Measurements from ENCODE around the gene SBK1.
"Not testable (repeated sequence)": the region's sequence is repeated elsewhere in the genome, so short reads cannot be mapped to it uniquely, and the experiment has no call there.

SBK1 gene

DNA sequence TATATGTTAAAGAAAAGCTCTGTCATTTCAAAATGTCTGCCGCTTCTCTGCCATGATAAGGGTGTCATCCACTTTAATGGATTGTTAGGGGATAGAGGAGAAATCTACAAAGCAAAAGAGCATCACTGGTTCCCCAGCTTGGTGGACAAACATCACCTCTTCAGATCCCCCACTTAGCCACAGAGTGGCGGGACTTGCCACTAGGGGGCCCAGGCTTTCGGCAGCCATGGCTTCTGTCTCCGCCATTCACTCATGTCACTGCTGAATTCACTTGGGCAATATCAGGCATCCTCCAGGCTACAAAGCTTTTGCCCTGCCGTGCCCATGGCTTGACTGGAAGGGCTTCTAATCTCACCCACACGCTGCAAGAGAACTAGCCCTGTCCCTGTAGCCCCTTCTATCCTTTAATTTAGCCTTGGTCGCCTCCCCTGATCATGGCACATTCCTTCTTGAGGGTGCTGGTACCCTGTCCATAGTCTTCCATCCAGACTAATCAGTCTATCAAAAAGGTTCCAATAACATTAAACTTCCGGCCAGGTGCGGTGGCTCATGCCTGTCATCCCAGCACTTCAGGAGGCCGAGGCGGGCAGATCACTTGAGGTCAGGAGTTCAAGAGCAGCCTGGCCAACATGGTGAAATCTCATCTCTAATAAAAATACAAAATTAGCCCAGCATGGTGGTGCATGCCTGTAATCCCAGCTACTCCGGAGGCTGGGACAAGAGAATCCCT is 34.7 kb downstream of the SBK1 start:
- no peaks in the 10 kb centered on the region for H3K9me3 ChIP-seq (ENCODE audit: low read length)
- H3K36me3 ChIP-seq (ENCODE audit: insufficient read depth, low read length) = no peaks in the 10 kb centered on the region
- H3K9ac ChIP-seq (ENCODE audit: low read length) = no peak overlapping the region
- H3K79me2 ChIP-seq (ENCODE audit: insufficient read depth, low read length) = no peaks in the 10 kb centered on the region
- H3K4me1 ChIP-seq (ENCODE audit: insufficient read depth, low read length, severe bottlenecking) = peaks cover 4% of the 10 kb centered on the region
- TF ChIP-seq, protein P1, sequence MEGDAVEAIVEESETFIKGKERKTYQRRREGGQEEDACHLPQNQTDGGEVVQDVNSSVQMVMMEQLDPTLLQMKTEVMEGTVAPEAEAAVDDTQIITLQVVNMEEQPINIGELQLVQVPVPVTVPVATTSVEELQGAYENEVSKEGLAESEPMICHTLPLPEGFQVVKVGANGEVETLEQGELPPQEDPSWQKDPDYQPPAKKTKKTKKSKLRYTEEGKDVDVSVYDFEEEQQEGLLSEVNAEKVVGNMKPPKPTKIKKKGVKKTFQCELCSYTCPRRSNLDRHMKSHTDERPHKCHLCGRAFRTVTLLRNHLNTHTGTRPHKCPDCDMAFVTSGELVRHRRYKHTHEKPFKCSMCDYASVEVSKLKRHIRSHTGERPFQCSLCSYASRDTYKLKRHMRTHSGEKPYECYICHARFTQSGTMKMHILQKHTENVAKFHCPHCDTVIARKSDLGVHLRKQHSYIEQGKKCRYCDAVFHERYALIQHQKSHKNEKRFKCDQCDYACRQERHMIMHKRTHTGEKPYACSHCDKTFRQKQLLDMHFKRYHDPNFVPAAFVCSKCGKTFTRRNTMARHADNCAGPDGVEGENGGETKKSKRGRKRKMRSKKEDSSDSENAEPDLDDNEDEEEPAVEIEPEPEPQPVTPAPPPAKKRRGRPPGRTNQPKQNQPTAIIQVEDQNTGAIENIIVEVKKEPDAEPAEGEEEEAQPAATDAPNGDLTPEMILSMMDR (IDR thresholded peaks at IDR 0.05; ENCODE audit: low read length) = peak; percentile 84
- TF ChIP-seq EZH2 (IDR thresholded peaks at IDR 0.05; ENCODE audit: borderline replicate concordance, low read length) = no peak
- no peak overlapping the region for H3K4me3 ChIP-seq (ENCODE audit: low read depth, low read length, poor library complexity, severe bottlenecking)
- H3K27me3 ChIP-seq (ENCODE audit: insufficient read depth, low read length) = no peaks in the 10 kb centered on the region
- H3K9me2 ChIP-seq (ENCODE audit: low read depth, low read length) = no peaks in the 10 kb centered on the region
- H3F3A ChIP-seq (ENCODE audit: insufficient read depth, low read length) = no peaks in the 10 kb centered on the region
- no peaks in the 10 kb centered on the region for H4K20me1 ChIP-seq (ENCODE audit: insufficient read depth, low read length)
- H3K27ac ChIP-seq (ENCODE audit: low read depth, low read length, poor library complexity, severe bottlenecking) = no peak overlapping the region
- no peak overlapping the region for H2AFZ ChIP-seq (ENCODE audit: low read length)
- H3K4me2 ChIP-seq (ENCODE audit: low read length) = no peak overlapping the region

DNA sequence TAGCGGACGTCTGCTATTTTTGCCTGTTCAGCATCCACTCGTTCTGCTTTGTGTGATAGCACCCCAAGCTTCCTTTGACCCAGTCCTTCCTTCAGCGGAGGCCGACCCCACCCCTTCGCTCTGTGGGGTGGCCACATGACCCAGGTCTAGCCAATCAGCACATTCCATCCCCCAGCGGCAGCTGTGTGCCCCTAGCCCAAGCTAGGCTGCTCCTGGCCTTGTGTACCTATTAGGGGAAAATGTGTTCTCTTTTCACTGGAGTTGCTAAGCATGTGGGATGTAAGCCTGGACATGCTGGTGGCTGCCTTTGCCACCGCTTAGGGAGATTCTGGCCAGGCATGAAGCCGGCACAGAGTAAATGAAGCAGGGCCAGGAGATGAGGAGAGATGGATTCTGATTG is 37.9 kb downstream of the SBK1 start:
- not testable (repeated sequence) for H3K9me3 ChIP-seq (ENCODE audit: low read length); H3K27me3 ChIP-seq (ENCODE audit: insufficient read depth, low read length); H3K36me3 ChIP-seq (ENCODE audit: insufficient read depth, low read length); H3K79me2 ChIP-seq (ENCODE audit: insufficient read depth, low read length); H3K4me3 ChIP-seq (ENCODE audit: low read depth, low read length, poor library complexity, severe bottlenecking); H3F3A ChIP-seq (ENCODE audit: insufficient read depth, low read length); H3K9me2 ChIP-seq (ENCODE audit: low read depth, low read length); H3K9ac ChIP-seq (ENCODE audit: low read length); H3K4me1 ChIP-seq (ENCODE audit: insufficient read depth, low read length, severe bottlenecking); H2AFZ ChIP-seq (ENCODE audit: low read length); H3K27ac ChIP-seq (ENCODE audit: low read depth, low read length, poor library complexity, severe bottlenecking); H4K20me1 ChIP-seq (ENCODE audit: insufficient read depth, low read length)
- peak overlapping the region; percentile 51 for H3K4me2 ChIP-seq (ENCODE audit: low read length)

- not testable (repeated sequence) for H3K4me2 ChIP-seq (ENCODE audit: low read length)
These were observed 38.7 kb downstream of the SBK1 start for GRCh38 chr16:28330981-28331380.

GRCh38 chr16:28332632-28333031 is 40.3 kb downstream of the SBK1 start:
- H3K9ac ChIP-seq (ENCODE audit: low read length); H2AFZ ChIP-seq (ENCODE audit: low read length); H3K27me3 ChIP-seq (ENCODE audit: insufficient read depth, low read length); H3K9me3 ChIP-seq (ENCODE audit: low read length); H3K4me1 ChIP-seq (ENCODE audit: insufficient read depth, low read length, severe bottlenecking); H3K27ac ChIP-seq (ENCODE audit: low read depth, low read length, poor library complexity, severe bottlenecking); H3K36me3 ChIP-seq (ENCODE audit: insufficient read depth, low read length); H3K9me2 ChIP-seq (ENCODE audit: low read depth, low read length); H4K20me1 ChIP-seq (ENCODE audit: insufficient read depth, low read length); H3K4me3 ChIP-seq (ENCODE audit: low read depth, low read length, poor library complexity, severe bottlenecking); H3F3A ChIP-seq (ENCODE audit: insufficient read depth, low read length); H3K79me2 ChIP-seq (ENCODE audit: insufficient read depth, low read length); H3K4me2 ChIP-seq (ENCODE audit: low read length): not testable (repeated sequence)

More at GRCh38 chr16:28330981-28331380, 38.7 kb downstream of the SBK1 start:
- H3K27ac ChIP-seq (ENCODE audit: low read depth, low read length, poor library complexity, severe bottlenecking); H3K9me3 ChIP-seq (ENCODE audit: low read length); H3K36me3 ChIP-seq (ENCODE audit: insufficient read depth, low read length); H3K9ac ChIP-seq (ENCODE audit: low read length); H4K20me1 ChIP-seq (ENCODE audit: insufficient read depth, low read length); H3K9me2 ChIP-seq (ENCODE audit: low read depth, low read length); H3K4me1 ChIP-seq (ENCODE audit: insufficient read depth, low read length, severe bottlenecking); H3F3A ChIP-seq (ENCODE audit: insufficient read depth, low read length); H2AFZ ChIP-seq (ENCODE audit: low read length); H3K4me3 ChIP-seq (ENCODE audit: low read depth, low read length, poor library complexity, severe bottlenecking); H3K79me2 ChIP-seq (ENCODE audit: insufficient read depth, low read length); H3K27me3 ChIP-seq (ENCODE audit: insufficient read depth, low read length): not testable (repeated sequence)

- H3K9me2 ChIP-seq (ENCODE audit: low read depth, low read length); H3K36me3 ChIP-seq (ENCODE audit: insufficient read depth, low read length); H3K27ac ChIP-seq (ENCODE audit: low read depth, low read length, poor library complexity, severe bottlenecking); H4K20me1 ChIP-seq (ENCODE audit: insufficient read depth, low read length); H3K9ac ChIP-seq (ENCODE audit: low read length); H3K4me3 ChIP-seq (ENCODE audit: low read depth, low read length, poor library complexity, severe bottlenecking); H2AFZ ChIP-seq (ENCODE audit: low read length); H3F3A ChIP-seq (ENCODE audit: insufficient read depth, low read length); H3K79me2 ChIP-seq (ENCODE audit: insufficient read depth, low read length); H3K27me3 ChIP-seq (ENCODE audit: insufficient read depth, low read length); H3K4me1 ChIP-seq (ENCODE audit: insufficient read depth, low read length, severe bottlenecking); H3K4me2 ChIP-seq (ENCODE audit: low read length); H3K9me3 ChIP-seq (ENCODE audit: low read length): not testable (repeated sequence)
These were observed 43.4 kb downstream of the SBK1 start for GRCh38 chr16:28335678-28336077.

DNA sequence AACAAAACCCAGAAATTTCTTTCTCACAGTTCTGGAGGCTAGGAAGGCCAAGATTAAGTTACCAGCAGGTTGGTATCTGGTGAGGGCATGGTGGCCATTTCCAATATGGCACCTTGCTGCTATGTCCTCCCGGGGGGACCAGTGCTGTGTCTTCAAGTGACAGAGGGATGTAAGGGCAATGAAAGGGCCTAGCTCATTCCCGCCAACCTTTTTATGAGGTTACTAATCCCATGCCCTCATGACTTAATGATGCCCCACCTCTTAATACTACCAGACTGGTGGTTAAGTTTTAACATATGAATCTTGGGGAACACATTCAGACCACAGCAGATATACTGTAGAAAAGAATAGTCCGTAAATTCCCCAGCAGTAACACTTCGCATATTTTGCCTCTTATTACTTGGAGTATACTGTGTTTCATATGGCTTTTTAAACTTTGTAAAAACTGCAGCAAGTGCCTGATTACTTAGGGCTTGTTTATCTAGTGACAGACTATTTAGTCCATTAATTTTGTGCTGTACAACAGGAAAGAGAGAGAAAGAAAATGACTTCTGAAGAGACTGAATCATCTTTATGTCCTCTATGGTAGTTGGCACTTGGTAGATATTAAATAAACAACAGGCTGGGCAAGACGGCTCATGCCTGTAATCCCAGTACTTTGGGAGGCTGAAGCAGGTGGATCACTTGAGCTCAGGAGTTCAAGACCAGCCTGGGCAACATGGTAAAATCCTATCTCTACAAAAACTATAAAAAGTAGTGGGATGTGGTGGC is 44.8 kb downstream of the SBK1 start:
- not testable (repeated sequence) for H3K36me3 ChIP-seq (ENCODE audit: insufficient read depth, low read length); H3K9me3 ChIP-seq (ENCODE audit: low read length); H2AFZ ChIP-seq (ENCODE audit: low read length); H3K4me2 ChIP-seq (ENCODE audit: low read length); H3K79me2 ChIP-seq (ENCODE audit: insufficient read depth, low read length); H3K4me1 ChIP-seq (ENCODE audit: insufficient read depth, low read length, severe bottlenecking); H4K20me1 ChIP-seq (ENCODE audit: insufficient read depth, low read length); H3K27me3 ChIP-seq (ENCODE audit: insufficient read depth, low read length); H3K9ac ChIP-seq (ENCODE audit: low read length); H3K4me3 ChIP-seq (ENCODE audit: low read depth, low read length, poor library complexity, severe bottlenecking); H3K9me2 ChIP-seq (ENCODE audit: low read depth, low read length); H3F3A ChIP-seq (ENCODE audit: insufficient read depth, low read length); H3K27ac ChIP-seq (ENCODE audit: low read depth, low read length, poor library complexity, severe bottlenecking)
